ENCODE data around the gene DTD2.
A peak's percentile ranks its signal among the peaks of the same experiment; 100 is the strongest.
"Not testable (repeated sequence)": the region's sequence is repeated elsewhere in the genome, so short reads cannot be mapped to it uniquely, and the experiment has no call there.

DTD2 gene

DNA sequence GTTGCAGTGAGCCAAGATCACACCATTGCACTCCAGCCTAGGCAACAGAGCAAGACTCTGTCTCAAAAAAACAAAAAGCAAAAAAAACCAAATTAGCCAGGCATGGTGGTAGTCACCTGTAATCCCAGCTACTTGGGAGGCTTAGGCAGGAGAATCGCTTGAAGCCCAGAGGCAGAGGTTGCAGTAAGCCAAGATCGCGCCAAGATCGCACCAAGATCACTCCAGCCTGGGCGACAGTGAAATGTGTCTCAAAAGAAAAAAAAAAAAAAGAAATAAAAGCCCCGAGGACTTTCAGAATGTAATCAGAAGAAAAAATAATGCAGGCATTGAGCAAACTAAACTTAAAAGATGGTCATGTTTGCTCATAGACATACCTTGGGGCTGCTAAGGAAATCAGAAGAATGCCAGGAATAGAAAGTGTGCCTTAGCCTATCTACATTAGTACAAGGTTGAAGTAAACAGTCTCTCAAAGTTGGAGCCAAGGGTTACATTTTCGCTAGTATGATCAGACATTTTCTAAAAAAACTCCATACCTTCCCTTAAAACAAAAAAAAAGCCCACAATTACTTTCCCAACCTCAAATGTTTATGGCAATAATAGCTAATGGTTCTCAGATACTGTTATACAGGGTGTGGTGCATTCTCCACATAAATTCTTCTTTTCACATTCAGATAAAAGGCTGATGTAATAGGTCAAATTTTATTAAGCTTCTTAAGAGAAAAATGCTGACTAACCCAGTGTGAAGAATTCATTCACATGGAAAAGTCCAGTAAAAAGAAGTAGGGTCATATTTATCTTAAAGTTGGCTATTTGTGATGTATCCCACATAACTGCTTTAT, 15.8 kb downstream of the DTD2 start:
- no peak for DNase-seq

- no peak for DNase-seq
Measured at GRCh38 chr14:31440280-31440679, 17.0 kb downstream of the DTD2 start.

- no peak for DNase-seq
Measured at GRCh38 chr14:31439561-31439960, 17.7 kb downstream of the DTD2 start.

GRCh38 chr14:31437045-31437691, 20.1 kb downstream of the DTD2 start:
- DNase-seq, result not testable (repeated sequence)

DNA sequence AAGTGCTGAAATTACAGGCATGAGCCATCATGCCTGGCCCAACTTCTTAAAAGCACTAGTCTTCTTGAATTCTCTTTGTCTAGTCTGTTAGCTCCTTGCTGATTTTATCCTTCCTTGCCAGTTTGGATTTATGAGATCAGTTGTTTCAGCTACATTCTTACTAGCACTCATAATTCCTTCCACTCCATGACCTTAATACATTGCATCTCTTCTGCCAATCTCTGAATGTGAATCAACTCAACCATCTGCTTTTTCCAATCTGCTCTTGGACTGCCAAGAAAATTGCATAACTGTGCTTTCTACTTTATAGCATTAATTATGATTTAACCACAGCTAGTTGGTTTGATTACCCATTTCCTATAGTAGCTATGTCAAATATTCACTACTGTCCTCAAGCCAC, 22.0 kb downstream of the DTD2 start:
- no peak for DNase-seq

DNA sequence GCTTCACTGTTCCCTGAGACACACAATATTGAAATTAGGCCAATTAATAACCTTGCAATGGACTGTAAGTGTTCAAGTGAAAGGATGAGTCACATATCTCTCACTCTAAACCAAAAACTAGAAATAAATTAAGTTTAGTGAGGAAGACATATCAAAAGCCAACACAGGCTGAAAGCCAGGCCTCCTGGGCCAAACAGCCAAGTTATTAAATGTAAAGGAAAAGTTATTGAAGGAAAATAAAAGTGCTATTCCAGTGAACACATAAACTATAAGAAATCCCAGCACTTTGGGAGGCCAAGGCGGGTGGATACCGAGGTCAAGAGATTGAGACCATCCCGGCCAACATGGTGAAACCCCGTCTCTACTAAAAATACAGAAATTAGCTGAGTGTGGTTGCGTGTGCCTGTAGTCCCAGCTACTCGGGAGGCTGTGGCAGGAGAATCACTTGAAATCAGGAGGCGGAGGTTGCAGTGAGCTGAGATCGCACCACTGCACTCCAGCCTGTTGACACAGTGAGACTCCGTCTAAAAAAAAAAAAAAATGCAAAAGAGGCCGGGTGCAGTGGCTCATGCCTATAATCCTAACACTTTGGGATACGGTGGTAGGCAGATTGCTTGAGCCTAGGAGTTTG, 26.6 kb downstream of the DTD2 start:
- DNase-seq, result no peak

DNA sequence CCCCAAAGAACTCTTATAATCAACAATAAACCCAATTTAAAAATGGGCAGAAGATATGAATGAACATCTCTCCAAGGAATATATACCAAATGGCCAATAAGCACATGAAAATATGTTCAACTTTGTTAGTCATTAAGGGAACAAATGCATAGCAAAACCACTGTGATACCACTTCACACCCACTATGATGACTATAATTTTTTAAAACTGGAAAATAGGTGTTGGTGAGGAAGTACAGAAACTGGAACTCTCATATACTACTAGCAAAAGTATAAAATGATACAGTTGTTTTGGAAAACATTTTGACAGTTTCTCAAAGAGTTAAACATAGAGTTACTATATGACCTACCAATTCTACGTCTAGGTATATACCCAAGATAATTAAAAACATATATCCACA, 27.5 kb downstream of the DTD2 start:
- DNase-seq, result no peak

DNA sequence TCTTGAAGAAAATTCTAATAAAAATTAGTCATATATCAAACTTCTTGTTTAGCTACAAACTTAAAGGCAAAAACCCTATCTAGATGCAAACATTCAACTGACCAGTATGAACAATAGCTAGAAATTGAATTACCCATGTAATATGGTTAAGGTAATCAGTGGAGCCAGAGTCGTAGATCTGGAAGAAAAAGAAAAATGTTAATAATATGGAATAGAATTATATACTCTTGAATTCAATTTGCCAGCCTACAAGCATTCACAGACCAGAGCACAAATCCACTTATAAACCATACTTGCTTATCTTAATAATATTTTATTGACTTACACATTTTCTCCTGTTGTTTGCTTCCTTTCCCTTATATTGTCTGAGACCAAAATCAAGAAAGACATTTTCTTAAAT, 29.3 kb downstream of the DTD2 start:
- DNase-seq, result no peak

DNA sequence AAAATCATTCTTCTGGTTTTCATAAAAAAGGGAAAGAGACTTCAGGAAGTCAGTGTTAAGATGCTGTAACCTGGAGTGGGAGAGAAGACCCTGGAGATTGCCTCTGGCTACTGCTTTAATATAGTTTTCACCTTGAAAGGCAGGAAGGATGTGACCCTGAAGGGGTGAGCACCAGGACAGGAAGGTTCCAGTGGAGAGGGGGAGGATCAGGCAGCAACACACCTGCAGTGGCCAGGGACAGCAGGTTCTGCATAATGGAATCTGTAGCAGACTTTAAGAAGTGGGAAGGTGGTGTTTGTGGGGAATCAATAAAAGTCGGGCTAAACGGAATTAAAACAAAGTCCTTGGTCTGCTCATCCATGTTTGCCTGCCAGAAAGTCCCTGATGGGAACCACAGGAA, 30.6 kb downstream of the DTD2 start:
- no peak for DNase-seq

- DNase-seq, result no peak
Measured at GRCh38 chr14:31425905-31426304, 31.4 kb downstream of the DTD2 start.

DNA sequence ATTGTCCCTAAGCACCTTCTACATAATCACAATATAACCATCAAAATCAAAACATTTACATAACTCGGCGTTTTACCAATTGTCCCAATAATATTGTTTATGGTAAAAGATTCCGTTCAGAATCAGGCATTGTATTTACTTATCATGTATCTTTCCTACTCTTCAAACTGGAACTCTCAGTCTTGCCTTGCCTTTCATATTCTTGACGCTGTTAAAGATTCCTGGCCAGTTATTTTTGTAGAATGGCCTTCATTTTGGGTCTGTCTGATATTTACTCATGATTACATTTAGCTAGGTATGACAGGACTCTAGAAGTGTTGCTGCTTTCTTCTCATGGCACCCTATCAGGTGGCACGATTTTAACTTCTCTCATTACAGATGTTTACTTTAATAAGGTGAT, 36.1 kb downstream of the DTD2 start:
- no peak for DNase-seq

DNA sequence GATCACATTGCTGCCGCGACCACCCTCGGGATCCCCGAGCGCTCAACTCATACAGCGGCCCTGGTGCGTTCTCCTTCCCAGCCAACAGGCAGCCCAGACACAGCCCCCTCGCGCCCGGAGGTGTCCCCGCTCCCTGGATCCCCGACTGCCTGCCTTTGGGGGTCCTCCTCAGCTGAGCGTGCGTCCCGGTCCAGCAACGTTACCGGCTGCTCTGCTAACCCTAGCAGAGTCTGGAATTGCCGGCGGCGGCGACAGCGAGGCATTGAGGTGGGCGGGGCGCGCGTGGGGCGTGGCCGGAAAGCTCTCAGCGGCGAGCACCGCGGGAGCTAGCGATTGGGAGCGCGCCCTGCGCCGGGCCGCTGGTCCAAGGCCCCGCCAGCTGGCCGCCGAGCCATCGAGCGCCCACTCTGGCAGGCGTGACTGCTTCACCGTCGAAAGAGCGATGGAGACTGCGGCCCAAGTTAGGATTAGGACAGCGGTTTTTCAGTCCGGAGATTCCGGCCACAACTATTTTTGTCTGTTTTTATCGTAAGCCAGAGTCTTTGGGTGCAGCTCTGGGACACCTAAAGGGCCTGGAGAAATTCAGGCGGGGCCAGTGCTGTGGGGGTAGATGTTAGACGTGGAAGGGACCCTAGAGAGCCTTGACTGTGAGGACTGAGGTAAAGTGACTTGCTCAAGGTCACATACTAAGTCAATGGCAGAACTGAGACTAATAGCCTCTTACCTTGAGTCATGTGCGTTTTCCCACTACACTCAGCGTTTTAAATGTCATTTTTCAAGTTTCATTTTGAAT, 36.8 kb downstream of the DTD2 start, which contains the start of gene HEATR5A:
TSS of gene HEATR5A (minus strand) at position 232 of the 793 bp plus-strand sequence. CDS start 17,575 bp downstream, outside the sequence.
- DNase-seq, result peak; percentile 97

DNA sequence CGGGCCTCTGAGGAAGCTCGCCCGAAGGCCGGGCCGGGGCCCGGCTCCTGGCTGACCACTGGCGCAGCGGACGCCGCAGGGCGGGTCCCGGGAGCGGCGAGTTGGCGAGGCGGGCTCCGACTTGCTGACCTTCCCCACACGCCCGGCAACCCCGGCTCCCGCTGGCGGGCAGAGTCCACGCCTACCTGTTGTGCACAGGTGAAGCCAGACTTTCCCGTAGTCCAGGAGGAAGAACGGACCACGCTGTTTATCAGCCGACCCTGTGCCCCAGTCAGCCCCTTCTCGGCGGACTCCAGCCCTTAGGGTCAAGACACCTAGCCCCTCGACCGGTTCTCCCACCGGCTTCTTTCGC, 37.4 kb downstream of the DTD2 start:
- peak; percentile 53 for DNase-seq

DNA sequence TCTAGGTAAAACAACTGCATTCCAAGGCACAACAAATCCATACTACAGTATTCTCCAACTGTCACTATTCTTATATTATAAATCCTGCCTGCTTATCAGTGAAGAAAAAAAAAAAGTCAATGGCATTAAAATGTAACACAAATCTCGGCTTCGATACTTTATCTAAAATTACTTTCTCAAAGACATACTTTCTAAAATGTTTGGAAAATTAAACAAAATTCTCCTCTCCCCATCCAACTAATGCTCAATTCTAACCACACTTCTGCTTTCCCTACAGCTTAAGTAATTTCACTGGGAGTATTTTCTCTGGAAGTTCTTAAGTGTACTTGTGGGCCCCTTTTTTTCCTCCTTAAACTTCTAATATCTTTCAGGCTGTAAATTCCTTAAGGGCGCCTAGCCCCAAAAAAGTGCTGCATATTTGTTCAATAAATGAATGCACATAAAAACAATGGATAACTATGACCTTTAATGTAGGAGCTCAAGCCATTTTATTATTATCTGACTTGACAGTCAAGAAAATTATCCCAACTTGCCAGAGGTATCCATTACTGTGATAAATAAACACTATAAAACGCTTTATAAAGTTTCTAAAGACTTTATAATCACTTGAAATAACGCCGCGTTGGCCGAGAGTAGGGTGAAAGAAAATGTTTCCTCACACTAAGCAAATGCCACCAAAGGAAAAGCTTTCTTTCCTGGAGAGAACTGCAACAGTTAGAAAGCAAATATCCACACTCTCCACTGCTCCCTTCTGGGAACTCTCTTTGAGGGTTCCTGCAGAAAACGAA, 37.9 kb downstream of the DTD2 start:
- DNase-seq, result no peak

GRCh38 chr14:31418440-31418839, 38.9 kb downstream of the DTD2 start:
- no peak for DNase-seq

GRCh38 chr14:31414190-31414833, 43.0 kb downstream of the DTD2 start:
- DNase-seq, result no peak

- DNase-seq, result no peak
Measured at GRCh38 chr14:31411218-31411727, 46.0 kb downstream of the DTD2 start.

- DNase-seq, result no peak
Measured at GRCh38 chr14:31410048-31410650, 47.2 kb downstream of the DTD2 start.

DNA sequence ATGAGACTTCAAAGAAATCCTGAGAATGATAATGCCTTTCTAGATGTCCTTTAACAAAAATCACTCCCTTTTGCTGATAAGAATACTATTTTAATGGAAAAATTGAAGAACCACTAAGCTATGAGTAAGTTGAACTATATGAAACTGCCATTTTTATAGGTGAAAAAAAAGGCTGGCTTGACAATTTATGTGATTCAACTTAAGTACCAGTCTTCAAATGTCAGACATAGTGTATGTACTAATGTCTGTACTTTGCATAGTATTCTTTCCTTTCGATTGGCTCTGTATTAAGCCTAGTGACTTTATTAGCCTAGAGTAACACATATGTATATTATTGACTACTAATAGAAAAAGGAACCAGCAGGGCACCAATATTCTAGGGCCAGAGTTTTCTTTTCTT, 48.9 kb downstream of the DTD2 start:
- no peak for DNase-seq

GRCh38 chr14:31405599-31406232, 51.6 kb downstream of the DTD2 start:
- no peak for DNase-seq

DNA sequence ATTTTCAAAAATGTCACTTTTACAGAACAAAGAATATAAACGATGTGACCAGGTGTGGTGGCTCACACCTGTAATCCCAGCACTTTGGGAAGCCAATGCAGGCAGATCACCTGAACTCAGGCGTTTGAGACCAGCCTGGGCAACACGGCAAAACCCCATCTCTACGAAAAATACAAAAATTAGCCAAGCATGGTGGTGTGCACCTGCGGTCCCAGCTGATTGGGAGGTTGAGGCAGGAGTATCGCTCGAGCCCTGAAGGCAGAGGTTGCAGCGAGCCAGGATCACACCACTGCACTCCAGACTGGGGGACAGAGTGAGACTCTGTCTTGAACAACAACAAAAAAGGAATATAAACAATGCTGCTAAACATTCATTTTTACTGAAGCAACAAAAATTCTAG, 52.2 kb downstream of the DTD2 start:
- no peak for DNase-seq

All from left hindlimb (tissue), 1 donor.